Natural killer cell (primary cell): Measurements from ENCODE around the gene CYP1B1. TPM values are rescaled to one million over a fixed set of nuclear protein-coding genes. Genes with fewer than 3 reads are reported as not detected.

Experiments
- ATAC-seq, 3 donors: fragments of 150-1000 bp in 2 of 3; fragments of 200-7000 bp in 1 of 3; cut with Tn5 transposase; 1 replicate in 1 of 3; 2 replicates in 2 of 3; pipeline ENCODE4 v1.10.0; 2021; ENCODE audit warnings: mild to moderate bottlenecking in 2 of 3, moderate library complexity in 2 of 3
- DNase-seq, 2 donors: peaks; one replicate each; pipeline versions ENCODE4 v3.0.0 to v3.0.0-alpha.2; 2013 to 2021; ENCODE audit warnings: mixed read lengths in 1 of 2
- H3K27ac ChIP-seq: one replicate; pipeline ENCODE4 v1.5.1; 2013; ENCODE audit warnings: mild to moderate bottlenecking, low read length
- H3K27me3 ChIP-seq: one replicate; pipeline ENCODE4 v1.6.1; 2013; ENCODE audit warnings: low read length; ENCODE audit not compliant: control insufficient read depth, insufficient read depth
- H3K36me3 ChIP-seq: one replicate; pipeline ENCODE4 v1.6.1; 2013; ENCODE audit warnings: low read length; ENCODE audit not compliant: control insufficient read depth, insufficient read depth
- H3K4me1 ChIP-seq: one replicate; pipeline ENCODE4 v1.6.1; 2013; ENCODE audit warnings: low read length; ENCODE audit not compliant: control insufficient read depth, insufficient read depth
- H3K4me3 ChIP-seq: one replicate; pipeline ENCODE4 v1.5.1; 2013; ENCODE audit warnings: low read length
- H3K9me3 ChIP-seq: one replicate; pipeline ENCODE4 v1.6.1; 2013; ENCODE audit warnings: low read length; ENCODE audit not compliant: control insufficient read depth, insufficient read depth
- H3K27ac Mint-ChIP-seq, 2 donors: one replicate each; pipeline ENCODE4 v1.8.0; 2022; ENCODE audit warnings: mild to moderate bottlenecking in 2 of 2, mixed read lengths in 2 of 2, moderate library complexity in 1 of 2
- H3K27me3 Mint-ChIP-seq, 2 donors: one replicate each; pipeline ENCODE4 v1.8.0; 2022; ENCODE audit warnings: low read depth in 2 of 2, mixed read lengths in 2 of 2
- H3K36me3 Mint-ChIP-seq: one replicate; pipeline ENCODE4 v1.8.0; 2022; ENCODE audit warnings: mixed read lengths
- H3K4me1 Mint-ChIP-seq, 2 donors: one replicate each; pipeline ENCODE4 v1.8.0; 2022; ENCODE audit warnings: mixed read lengths in 2 of 2
- H3K4me3 Mint-ChIP-seq: one replicate; pipeline ENCODE4 v1.8.0; 2022; ENCODE audit warnings: mild to moderate bottlenecking, moderate library complexity, mixed read lengths
- H3K9me3 Mint-ChIP-seq, 2 donors: one replicate each; pipeline ENCODE4 v1.8.0; 2022; ENCODE audit warnings: mixed read lengths in 2 of 2
- CTCF ChIP-seq: fragments of 200-600 bp; IDR thresholded peaks from one replicate; pipeline ENCODE4 v1.8.0; 2022; ENCODE audit warnings: antibody characterized with exemption
- WGBS: methylation state at CpG from one replicate; pipeline ENCODE4 v1.1.7; 2013; ENCODE audit warnings: missing lambda C conversion rate; ENCODE audit not compliant: insufficient coverage; 5-methylcytosine and 5-hydroxymethylcytosine counted together
- intact Hi-C: fragments of 100-400 bp; cut with micrococcal nuclease; formaldehyde crosslinking; loops from one replicate; pipeline ENCODE4 v1.14.2; 2022
- total RNA-seq, 4 donors: library from RNA; stranded (reverse); fragments of 120-200 nt in 1 of 4; gene quantifications; one replicate each; pipeline versions ENCODE4 v1.2.3 to v1.2.4, GENCODE V29; 2013 to 2022

Gene CYP1B1
- total RNA-seq, 3 donors from 2014 or later (not counting 1 experiment from before 2014, with no cell fraction given), result 1.4 to 5.0 TPM; not detected in 1

- peaks cover 25% of the 10 kb centered on the region for H3K27me3 ChIP-seq
- H3K27ac ChIP-seq, result no peak overlapping the region
- peak overlapping the region; percentile 5 for H3K4me3 ChIP-seq
- DNase-seq (peak in 1 of 2 donors; percentile 22), ATAC-seq (peak in 2 of 3 donors; percentile 34 to 54)
- WGBS, result under 1% methylated on average over 76 of the region's 76 CpGs
- no peak for TF ChIP-seq CTCF
- H3K9me3 ChIP-seq, result no peaks in the 10 kb centered on the region
- peaks cover 13% of the 10 kb centered on the region for H3K4me1 ChIP-seq
- Mint-ChIP-seq H3K9me3 (no peaks in the 10 kb centered on the region), H3K4me1 (no peaks in the 10 kb centered on the region), H3K27ac (no peak overlapping the region), H3K27me3 (peaks cover 43 to 45% of the 10 kb centered on the region in 2 donors), H3K36me3 (no peaks in the 10 kb centered on the region), H3K4me3 (peak overlapping the region; percentile 56)
- H3K36me3 ChIP-seq, result no peaks in the 10 kb centered on the region
- intact Hi-C loops, result no loop called here
Measured at GRCh38 chr2:38076710-38077430, 919 bp upstream of the CYP1B1 start.

- no peaks in the 10 kb centered on the region for H3K4me1 Mint-ChIP-seq
- DNase-seq, result no peak
- peak overlapping the region; percentile 5 for H3K4me3 ChIP-seq
- H3K27me3 ChIP-seq, result peaks cover 25% of the 10 kb centered on the region
- no peaks in the 10 kb centered on the region for H3K36me3 Mint-ChIP-seq
- peak overlapping the region; percentile 56 for H3K4me3 Mint-ChIP-seq
- no peak overlapping the region for H3K27ac ChIP-seq
- H3K4me1 ChIP-seq, result peaks cover 13% of the 10 kb centered on the region
- intact Hi-C loops, result no loop called here
- no peaks in the 10 kb centered on the region for H3K9me3 ChIP-seq
- H3K36me3 ChIP-seq, result no peaks in the 10 kb centered on the region
- H3K27ac Mint-ChIP-seq, result no peak overlapping the region
- peaks cover 40 to 43% of the 10 kb centered on the region in 2 donors for H3K27me3 Mint-ChIP-seq
- no peaks in the 10 kb centered on the region for H3K9me3 Mint-ChIP-seq
- TF ChIP-seq CTCF, result no peak
- under 1% methylated on average over 51 of the region's 51 CpGs for WGBS
- no peak for ATAC-seq
Measured at GRCh38 chr2:38076152-38076709, 280 bp upstream of the CYP1B1 start.

GRCh38 chr2:38074764-38075506 lies 1.0 kb downstream of the CYP1B1 start:
- Histone ChIP-seq H3K36me3 (no peaks in the 10 kb centered on the region), H3K9me3 (no peaks in the 10 kb centered on the region), H3K4me1 (peaks cover 13% of the 10 kb centered on the region), H3K4me3 (no peak overlapping the region), H3K27me3 (peaks cover 28% of the 10 kb centered on the region), H3K27ac (no peak overlapping the region)
- DNase-seq (no peak), ATAC-seq (no peak)
- H3K4me1 Mint-ChIP-seq, result no peaks in the 10 kb centered on the region
- intact Hi-C loops, result no loop called here
- H3K27ac Mint-ChIP-seq, result no peak overlapping the region
- 11% methylated on average over 77 of the region's 82 CpGs for WGBS
- no peaks in the 10 kb centered on the region for H3K36me3 Mint-ChIP-seq
- TF ChIP-seq CTCF, result no peak
- H3K27me3 Mint-ChIP-seq, result peaks cover 32 to 35% of the 10 kb centered on the region in 2 donors
- H3K4me3 Mint-ChIP-seq, result no peak overlapping the region
- no peaks in the 10 kb centered on the region for H3K9me3 Mint-ChIP-seq
